ENCODE results near the gene PCDHGA5.
A peak's percentile ranks its signal among the peaks of the same experiment; 100 is the strongest.
"Not testable (repeated sequence)": the region's sequence is repeated elsewhere in the genome, so short reads cannot be mapped to it uniquely, and the experiment has no call there.

PCDHGA5 gene

DNA sequence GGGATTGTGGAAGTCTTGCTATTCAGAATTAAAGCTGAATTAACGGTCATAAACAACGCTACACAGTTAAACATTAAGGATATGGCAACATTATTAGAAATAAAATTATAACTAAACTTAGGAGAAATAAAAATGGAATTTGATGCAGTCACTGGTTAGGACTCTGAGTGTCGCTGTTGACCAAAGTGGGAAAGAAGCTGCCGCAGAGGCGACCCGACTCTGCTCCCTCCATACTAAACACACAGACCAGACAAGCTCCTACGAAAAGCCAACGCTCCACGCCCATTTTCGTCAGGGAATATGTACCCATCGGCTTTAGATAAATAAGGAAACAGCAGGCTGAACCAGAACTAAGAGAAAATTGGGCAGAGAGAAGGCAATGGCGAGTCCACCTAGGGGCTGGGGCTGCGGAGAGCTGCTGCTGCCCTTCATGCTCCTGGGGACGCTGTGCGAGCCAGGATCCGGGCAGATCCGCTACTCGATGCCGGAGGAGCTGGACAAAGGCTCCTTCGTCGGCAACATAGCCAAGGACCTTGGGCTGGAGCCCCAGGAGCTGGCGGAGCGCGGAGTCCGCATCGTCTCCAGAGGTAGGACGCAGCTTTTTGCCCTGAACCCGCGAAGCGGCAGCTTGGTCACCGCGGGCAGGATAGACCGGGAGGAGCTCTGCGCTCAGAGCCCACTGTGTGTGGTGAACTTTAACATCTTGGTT lies at the start of gene PCDHGA5:
PCDHGA5 (plus strand) TSS at position 211 of the 709 bp plus-strand sequence; CDS start at position 380, 169 bp downstream.
- no peak for DNase-seq (ENCODE audit: low read depth in 1 of 2, low spot score in 1 of 2)

DNA sequence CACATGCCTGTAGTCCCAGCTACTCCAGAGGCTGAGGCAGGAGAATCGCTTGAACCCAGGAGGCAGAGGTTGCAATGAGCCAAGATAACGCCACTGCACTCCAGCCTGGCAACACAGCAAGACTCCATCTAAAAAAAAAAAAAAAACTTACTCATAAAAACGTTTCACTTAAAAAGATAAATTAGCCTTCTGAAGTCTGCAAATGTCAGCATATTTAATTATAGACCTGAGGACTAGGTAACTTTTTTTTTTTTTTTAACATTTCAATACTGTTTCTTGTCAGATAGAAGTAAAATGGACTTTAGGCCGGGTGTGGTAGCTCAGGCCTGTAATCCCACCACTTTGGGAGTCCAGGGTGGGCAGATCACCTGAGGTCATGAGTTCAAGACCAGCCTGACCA lies 47.0 kb upstream of the PCDHGA5 start:
- not testable (repeated sequence) for DNase-seq (ENCODE audit: low read depth in 1 of 2, low spot score in 1 of 2)

DNA sequence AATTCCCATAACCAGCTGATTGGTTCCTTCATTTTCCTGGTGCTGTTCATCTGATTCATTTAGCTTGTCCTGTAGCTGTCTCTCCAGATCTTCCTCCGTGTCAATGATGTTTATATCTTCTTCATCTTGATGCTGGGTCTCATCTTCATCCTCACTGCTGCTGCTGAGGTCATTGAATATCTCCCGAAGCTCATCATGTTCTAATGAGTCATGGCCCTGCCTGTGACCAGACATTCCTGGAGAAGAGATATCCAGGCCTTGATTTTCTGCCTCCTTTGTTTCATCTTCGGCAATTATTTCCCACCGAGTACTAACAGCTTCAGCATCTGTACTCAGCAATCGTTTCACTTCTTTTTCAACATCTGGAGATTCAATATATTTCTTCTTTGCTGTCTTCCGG lies 44.8 kb upstream of the PCDHGA5 start:
- no peak for DNase-seq (ENCODE audit: low read depth in 1 of 2, low spot score in 1 of 2)

DNA sequence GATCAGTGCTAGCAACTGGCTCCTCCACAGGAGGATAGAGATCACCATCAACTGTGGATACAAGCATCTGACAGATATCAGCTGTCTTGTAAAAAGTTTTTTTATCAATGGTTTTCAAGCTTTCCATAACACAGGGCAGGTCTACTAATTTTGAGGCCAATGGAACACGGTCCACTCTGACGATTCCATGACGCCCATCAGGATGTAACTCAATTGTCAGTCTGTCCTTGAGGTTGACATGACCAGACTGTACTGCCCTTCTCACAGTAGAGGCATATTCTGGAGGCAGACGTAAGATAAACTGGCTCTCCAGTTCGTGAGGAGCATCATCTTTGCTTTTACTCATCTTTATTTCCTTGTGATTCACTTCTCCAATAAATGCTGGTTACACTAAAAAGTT lies 44.3 kb upstream of the PCDHGA5 start:
- DNase-seq (ENCODE audit: low read depth in 1 of 2, low spot score in 1 of 2), result no peak

DNA sequence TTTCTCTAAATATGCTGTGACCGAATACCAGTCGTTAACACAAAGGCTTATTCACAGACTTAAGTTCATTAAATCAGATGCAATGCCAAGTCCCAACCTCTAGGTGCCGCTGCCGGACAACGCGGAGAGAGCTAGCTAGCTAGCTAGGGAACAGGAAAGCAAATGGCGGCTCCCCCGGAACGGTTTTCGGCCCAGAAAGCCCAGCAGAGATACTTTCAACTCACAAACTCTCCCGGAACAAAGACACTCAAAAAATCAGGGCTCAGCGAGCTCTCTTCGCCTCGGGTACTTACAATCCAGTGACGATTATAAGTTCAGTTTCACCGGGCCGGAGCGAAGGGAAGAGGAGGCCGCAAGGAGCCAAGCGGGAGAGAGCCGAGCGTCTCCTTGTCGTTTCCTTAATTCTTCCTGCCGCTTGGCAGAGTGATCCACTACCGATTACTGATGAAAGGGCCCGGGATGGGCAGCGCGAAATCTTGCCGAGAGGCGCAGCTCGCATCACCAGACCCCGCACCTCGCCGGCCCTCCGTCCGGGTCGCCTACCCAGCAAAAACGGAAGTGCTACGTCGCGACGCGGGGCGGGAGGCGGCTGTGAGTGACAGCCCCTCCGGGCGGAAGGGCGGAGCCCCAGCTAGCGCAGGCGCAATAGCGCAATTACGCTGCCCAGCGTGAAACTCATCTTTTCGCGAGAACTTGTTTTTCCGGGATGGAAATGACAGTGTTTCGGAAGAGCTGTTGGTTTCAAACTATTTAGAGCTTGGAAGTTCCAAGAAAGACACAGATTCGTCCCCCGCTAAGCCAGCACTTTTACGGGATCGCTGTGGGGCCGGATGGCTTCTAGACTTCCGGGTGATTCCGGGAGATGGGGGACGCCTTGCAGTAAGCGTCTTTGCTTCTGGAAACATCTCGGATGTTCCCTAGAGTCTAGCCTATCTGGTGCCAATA lies 43.5 kb upstream of the PCDHGA5 start, which contains the start of gene TAF7:
TAF7 (minus strand) TSS at position 560 of the 945 bp plus-strand sequence. CDS start 740 bp downstream, outside the sequence.
- peak; percentile 80 to 89 for DNase-seq (ENCODE audit: low read depth in 1 of 2, low spot score in 1 of 2)

DNA sequence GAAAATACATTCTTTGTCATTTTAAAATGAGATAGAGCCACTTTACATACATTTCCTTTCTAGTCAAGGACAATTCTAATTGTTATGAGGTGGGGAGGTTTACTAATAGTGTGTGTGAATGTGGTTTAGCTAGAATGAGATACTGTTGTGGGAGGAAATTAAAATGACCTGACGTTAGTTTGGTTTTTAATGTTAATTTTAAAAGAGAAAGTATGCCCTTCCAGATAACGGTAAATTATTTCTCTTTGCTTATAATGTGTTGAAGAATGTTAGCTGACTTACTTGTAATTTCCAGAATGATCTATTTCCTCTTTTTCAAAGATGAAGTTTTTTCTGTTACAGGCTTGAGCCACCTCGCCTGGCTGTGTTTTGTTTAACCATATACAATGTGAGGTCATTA lies 41.7 kb upstream of the PCDHGA5 start:
- no peak for DNase-seq (ENCODE audit: low read depth in 1 of 2, low spot score in 1 of 2)

DNA sequence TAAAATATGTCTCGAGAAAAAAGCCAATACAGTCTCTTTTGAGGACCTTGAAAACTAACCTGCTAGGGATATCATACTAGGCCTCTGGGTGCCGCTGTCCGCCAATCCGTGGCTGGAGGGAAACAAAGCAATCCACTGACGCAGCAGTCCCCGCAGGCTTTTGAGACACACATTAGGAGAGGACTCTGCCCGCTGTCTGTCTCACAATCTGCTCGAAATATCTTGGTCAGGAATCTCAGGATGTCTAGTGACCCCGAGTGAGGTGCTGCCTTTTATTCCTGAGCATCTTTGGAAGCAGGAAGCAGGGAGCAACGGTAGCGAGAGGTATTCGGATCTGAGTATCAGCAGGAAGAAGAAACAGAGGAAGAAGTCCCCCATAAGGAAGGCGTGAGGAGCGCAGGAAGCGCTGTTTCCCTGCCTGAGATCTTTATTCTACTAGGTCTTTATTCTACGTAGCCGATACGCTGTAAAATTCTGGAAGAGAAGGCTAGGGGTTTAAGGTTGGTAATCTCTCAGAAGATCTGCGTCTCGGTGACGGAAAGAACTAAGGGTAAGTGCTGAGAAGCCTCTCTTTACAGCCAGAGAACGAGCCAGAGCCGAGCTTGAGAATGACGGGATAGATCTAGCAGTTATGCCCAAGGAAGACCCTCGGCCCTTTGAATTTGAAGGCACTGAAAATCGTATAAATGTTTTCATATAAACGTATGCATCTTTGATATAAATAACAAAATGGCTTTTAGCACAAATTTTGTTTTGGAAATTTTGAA lies 37.7 kb upstream of the PCDHGA5 start:
- DNase-seq (ENCODE audit: low read depth in 1 of 2, low spot score in 1 of 2), result peak; percentile 28 to 47

DNA sequence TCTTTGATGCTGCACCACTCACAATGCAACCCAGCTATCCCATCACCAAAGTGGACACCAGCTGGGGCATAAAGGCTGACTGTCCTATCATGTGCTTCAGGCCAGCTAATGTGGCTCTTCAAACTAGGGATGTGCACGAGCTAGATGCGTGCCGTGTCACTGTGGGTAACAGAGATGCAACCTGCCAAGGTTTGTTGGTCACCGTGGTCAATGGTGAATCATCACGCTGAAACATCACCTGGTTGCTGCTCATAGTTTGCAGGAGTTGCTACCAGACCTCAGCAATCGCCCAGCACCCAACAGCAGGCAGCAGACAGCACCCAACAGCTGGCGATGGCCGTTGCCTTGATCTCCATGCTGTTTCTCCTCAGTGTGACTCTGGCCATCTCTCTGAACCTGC lies 35.7 kb upstream of the PCDHGA5 start:
- no peak for DNase-seq (ENCODE audit: low read depth in 1 of 2, low spot score in 1 of 2)

DNA sequence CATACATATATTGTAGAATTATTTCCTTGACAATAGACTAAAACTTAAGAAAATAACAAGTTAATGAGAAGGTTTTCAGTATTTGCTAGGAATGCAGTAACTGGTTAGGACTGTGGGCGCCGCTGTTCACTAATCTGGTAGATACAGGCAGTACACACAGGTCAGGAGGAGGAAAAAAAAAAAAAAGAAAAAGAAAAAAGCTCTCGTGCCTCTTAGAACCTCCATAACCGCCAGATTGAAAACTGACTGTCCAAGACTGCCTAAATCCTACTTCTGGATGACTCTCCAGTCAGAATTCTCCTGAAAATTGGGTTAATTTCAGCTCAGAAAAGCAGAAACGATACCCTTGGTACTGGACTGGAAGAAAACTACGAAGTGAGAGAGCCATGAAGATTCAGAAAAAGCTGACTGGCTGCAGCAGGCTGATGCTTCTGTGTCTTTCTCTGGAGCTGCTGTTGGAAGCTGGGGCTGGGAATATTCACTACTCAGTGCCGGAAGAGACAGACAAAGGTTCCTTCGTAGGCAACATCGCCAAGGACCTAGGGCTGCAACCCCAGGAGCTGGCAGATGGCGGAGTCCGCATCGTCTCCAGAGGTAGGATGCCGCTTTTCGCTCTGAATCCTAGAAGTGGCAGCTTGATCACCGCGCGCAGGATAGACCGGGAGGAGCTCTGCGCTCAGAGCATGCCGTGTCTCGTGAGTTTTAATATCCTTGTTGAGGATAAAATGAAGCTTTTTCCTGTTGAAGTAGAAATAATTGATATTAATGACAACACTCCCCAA lies 33.5 kb upstream of the PCDHGA5 start, which contains the start of gene PCDHGA1:
PCDHGA1 (plus strand) TSS at position 216 of the 782 bp plus-strand sequence.
- DNase-seq (ENCODE audit: low read depth in 1 of 2, low spot score in 1 of 2), result no peak

DNA sequence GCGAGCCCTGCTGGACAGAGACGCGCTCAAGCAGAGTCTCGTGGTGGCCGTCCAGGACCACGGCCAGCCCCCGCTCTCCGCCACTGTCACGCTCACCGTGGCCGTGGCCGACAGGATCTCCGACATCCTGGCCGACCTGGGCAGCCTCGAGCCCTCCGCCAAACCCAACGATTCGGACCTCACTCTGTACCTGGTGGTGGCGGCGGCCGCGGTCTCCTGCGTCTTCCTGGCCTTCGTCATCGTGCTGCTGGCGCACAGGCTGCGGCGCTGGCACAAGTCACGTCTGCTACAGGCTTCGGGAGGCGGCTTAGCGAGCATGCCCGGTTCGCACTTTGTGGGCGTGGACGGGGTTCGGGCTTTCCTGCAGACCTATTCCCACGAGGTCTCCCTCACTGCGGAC lies 31.4 kb upstream of the PCDHGA5 start:
- not testable (repeated sequence) for DNase-seq (ENCODE audit: low read depth in 1 of 2, low spot score in 1 of 2)

DNA sequence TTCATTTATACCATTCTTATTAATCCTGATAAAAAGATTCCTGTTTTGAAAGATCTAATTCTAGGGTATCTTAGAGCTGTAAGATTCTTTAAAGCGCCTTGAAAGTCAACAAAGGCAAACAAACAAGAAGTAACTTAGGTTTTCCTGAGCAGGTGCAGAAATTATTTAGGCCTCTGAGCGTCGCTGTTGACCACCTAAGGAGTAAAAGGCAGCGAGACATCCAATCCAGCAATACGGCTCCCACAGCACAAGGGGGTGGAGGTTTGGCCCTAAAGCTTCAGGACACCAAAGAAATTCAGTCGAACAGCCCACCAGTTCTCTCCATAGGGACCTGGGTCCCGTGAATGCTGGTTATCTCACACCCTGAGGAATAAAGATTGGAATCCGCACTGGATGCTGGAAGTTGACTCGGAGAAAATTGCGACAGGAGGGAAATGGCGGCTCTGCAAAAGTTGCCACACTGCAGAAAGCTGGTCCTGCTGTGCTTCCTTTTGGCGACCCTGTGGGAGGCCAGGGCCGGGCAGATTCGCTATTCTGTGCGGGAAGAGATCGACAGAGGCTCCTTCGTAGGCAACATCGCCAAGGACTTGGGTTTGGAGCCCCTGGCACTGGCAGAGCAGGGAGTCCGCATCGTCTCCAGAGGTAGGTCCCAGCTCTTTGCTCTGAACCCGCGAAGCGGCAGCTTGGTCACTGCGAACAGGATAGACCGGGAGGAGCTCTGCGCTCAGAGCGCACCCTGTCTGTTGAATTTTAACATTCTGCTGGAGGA lies 25.2 kb upstream of the PCDHGA5 start, which contains the start of gene PCDHGA2:
PCDHGA2 (plus strand) TSS at position 223 of the 769 bp plus-strand sequence.
- DNase-seq (ENCODE audit: low read depth in 1 of 2, low spot score in 1 of 2), result no peak

DNA sequence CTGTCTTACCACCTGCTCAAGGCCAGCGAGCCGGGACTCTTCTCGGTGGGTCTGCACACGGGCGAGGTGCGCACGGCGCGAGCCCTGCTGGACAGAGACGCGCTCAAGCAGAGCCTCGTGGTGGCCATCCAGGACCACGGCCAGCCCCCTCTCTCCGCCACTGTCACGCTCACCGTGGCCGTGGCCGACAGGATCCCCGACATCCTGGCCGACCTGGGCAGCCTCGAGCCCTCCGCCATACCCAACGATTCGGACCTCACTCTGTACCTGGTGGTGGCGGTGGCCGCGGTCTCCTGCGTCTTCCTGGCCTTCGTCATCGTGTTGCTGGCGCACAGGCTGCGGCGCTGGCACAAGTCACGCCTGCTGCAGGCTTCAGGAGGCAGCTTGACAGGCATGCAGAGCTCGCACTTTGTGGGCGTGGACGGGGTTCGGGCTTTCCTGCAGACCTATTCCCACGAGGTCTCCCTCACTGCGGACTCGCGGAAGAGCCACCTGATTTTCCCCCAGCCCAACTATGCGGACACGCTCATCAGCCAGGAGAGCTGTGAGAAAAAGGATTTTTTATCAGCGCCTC lies 23.1 kb upstream of the PCDHGA5 start:
- DNase-seq (ENCODE audit: low read depth in 1 of 2, low spot score in 1 of 2), result not testable (repeated sequence)

DNA sequence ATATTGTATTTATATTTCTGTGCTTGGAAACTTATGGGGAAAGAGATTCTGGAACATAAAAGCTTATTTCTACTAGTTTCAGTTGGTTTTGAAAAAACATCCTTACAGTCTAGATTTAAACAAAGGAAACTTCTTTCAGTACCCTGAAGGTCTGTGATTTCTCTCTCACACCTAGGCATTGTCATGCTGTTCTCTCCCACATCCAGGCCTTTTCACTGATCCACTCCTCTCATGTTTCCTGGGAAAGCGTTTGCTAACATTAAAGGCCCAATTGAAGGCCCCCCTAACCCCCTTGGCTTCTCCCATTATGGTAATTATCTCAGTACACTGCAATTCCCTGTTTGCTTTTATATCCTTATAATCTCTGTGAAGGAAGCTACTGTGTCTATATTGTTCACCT lies 21.2 kb upstream of the PCDHGA5 start:
- DNase-seq (ENCODE audit: low read depth in 1 of 2, low spot score in 1 of 2), result no peak

DNA sequence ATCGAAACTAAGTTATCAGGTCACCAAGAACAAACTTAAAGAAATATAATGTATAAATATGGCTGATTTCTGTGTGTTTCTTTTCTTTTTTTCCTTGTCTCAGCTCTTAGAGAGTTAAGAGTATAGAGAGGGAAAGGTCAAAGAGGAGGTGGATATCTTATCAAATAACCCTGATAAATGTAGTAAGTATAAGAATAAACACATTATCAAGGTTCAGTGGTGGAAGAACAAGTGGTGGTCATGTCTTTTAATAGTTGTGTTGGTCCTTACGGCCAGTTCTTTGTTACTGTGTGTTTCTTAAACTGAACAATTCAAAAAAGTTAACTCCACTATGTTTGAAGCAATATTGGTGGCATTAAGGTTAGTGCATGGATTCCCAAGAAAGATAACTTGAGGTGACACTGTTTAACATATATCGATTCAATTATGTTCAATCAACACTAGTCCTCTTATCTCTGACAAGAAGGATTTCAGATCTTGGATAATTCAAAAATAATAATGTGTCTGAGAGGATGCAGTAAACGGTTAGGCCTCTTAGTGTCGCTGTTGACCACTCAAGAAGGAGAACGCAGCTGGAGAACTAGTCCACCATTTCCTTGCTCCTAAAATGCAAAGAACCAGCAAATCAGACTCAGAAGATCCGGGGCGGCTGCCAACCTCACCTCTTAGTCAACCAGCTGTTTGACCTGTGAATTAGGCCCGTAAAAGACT lies 20.6 kb upstream of the PCDHGA5 start, which contains the start of gene PCDHGA3:
PCDHGA3 (plus strand) TSS at position 588 of the 711 bp plus-strand sequence. CDS start 205 bp downstream, outside the sequence.
- DNase-seq (ENCODE audit: low read depth in 1 of 2, low spot score in 1 of 2), result no peak

DNA sequence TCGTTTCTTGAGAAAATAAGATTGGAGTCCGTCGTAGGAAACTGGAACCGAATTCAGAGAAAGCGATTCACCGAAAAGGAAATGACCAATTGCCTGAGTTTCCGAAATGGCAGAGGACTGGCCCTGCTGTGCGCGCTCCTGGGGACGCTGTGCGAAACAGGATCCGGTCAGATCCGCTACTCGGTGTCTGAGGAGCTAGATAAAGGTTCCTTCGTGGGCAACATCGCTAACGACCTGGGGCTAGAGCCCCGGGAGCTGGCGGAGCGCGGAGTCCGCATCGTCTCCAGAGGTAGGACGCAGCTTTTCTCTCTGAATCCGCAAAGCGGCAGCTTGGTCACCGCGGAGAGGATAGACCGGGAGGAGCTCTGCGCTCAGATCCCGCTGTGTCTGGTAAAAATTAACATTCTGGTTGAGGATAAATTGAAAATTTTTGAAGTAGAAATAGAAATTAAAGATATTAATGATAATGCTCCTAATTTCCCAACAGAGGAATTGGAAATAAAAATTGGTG lies 20.0 kb upstream of the PCDHGA5 start:
- DNase-seq (ENCODE audit: low read depth in 1 of 2, low spot score in 1 of 2), result no peak

DNA sequence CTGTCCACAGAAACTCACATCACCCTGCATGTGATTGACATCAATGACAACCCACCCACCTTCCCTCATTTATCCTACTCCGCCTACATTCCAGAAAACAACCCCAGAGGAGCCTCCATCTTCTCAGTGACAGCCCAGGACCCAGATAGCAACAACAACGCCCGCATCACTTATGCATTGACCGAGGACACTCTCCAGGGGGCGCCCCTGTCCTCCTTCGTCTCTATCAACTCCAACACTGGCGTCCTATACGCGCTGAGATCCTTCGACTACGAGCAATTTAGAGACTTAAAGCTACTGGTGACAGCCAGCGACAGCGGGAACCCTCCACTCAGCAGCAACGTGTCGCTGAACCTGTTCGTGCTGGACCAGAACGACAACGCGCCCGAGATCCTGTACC lies 18.6 kb upstream of the PCDHGA5 start:
- no peak for DNase-seq (ENCODE audit: low read depth in 1 of 2, low spot score in 1 of 2)

DNA sequence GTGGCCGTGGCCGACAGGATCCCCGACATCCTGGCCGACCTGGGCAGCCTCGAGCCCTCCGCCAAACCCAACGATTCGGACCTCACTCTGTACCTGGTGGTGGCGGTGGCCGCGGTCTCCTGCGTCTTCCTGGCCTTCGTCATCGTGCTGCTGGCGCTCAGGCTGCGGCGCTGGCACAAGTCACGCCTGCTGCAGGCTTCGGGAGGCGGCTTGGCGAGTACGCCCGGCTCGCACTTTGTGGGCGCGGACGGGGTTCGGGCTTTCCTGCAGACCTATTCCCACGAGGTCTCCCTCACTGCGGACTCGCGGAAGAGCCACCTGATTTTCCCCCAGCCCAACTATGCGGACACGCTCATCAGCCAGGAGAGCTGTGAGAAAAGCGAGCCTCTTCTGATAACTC lies 17.9 kb upstream of the PCDHGA5 start:
- not testable (repeated sequence) for DNase-seq (ENCODE audit: low read depth in 1 of 2, low spot score in 1 of 2)
